H1 (cell line): ENCODE data around the gene GNG8. TPM values are rescaled to one million over a fixed set of nuclear protein-coding genes. Genes with fewer than 3 reads are reported as not detected.

ENCODE experiments used
- ASH2L ChIP-seq: fragments of 200-600, 300-600 bp; sonication (generic); IDR thresholded peaks from one replicate; pipeline ENCODE4 v1.7.1; 2017; ENCODE audit warnings: low read length
- CEBPB ChIP-seq: IDR thresholded peaks from 2 replicates; pipeline ENCODE4 v1.6.1; 2012; ENCODE audit warnings: low read depth, low read length
- EP300 ChIP-seq, 2 experiments: IDR thresholded peaks; 1 replicate in 1 of 2; 2 replicates in 1 of 2; pipeline ENCODE4 v1.6.1; 2011 to 2012; ENCODE audit warnings: low read depth in 2 of 2, low read length in 2 of 2, mild to moderate bottlenecking in 2 of 2, borderline replicate concordance in 1 of 2, inconsistent platforms in 1 of 2, moderate library complexity in 1 of 2
- JUN ChIP-seq: IDR thresholded peaks from 2 replicates; pipeline ENCODE4 v1.6.1; 2011; ENCODE audit warnings: low read depth, mild to moderate bottlenecking, improper control_type of control experiment, low read length
- TAF1 ChIP-seq: IDR thresholded peaks from 2 replicates; pipeline ENCODE4 v1.6.1; 2011; ENCODE audit warnings: mild to moderate bottlenecking, low read depth, low read length
- polyA plus RNA-seq, 7 experiments: library from polyadenylated mRNA; depleted of rRNA in 3 of 7; stranded (reverse) in 5 of 7; unstranded in 2 of 7; fragments of >200 nt in 5 of 7; fragments of 200-250 nt in 2 of 7; gene quantifications; 1 replicate in 5 of 7; 2 replicates in 1 of 7; 4 replicates in 1 of 7; pipeline versions ENCODE4 v1.2.1 to v1.2.3, GENCODE V29; 2011 to 2013; ENCODE audit warnings: missing spikeins in 2 of 7, mixed read lengths in 2 of 7
- total RNA-seq: library from RNA; stranded (reverse); fragmentation: NEBNext Ultra II Directional; extraction: Animal tissue kit (Norgen Biotek cat#: 25700); gene quantifications from 2 replicates; pipeline ENCODE4 v1.2.1, GENCODE V29; 2021

GNG8 gene
- total and polyA plus RNA-seq, 2 of the 8 experiments (the other 6 are each of a cell fraction or from before 2014, with no cell fraction given), result not detected

- TF ChIP-seq JUN (no peak), CEBPB (no peak), EP300 (IDR thresholded peaks at IDR 0.05; ENCODE audit: borderline replicate concordance in 1 of 2, low read depth in 2 of 2, low read length in 2 of 2) (no peak), TAF1 (no peak), ASH2L (no peak)
Observed at GRCh38 chr19:46618670-46619231, 17.3 kb downstream of the GNG8 start (continued).
